A204.1 (cell line): ENCODE results near the gene RBM23.
A peak's percentile ranks its signal among the peaks of the same experiment; 100 is the strongest.
"Not testable (repeated sequence)": the region's sequence is repeated elsewhere in the genome, so short reads cannot be mapped to it uniquely, and the experiment has no call there.

Experiments used
- FAIRE-seq: peaks from 2 replicates; lab custom pipeline; 2012; peaks lifted over from hg19 to GRCh38; lab: Jason Lieb, UNC

The RBM23 gene

GRCh38 chr14:22918804-22919600, at the start of gene RBM23:
Gene RBM23, minus strand, starts transcription at chr14:22919149.
- FAIRE-seq, result peak; percentile 99

- FAIRE-seq, result no peak
Observed at GRCh38 chr14:22966783-22967269, 47.9 kb upstream of the RBM23 start.

GRCh38 chr14:22965916-22966782, 47.2 kb upstream of the RBM23 start:
- not testable (repeated sequence) for FAIRE-seq

GRCh38 chr14:22962061-22962676, 43.2 kb upstream of the RBM23 start:
- no peak for FAIRE-seq

GRCh38 chr14:22955702-22956569, 37.0 kb upstream of the RBM23 start:
- no peak for FAIRE-seq

- FAIRE-seq, result no peak
Observed at GRCh38 chr14:22952418-22952817, 33.5 kb upstream of the RBM23 start.

- not testable (repeated sequence) for FAIRE-seq
Observed at GRCh38 chr14:22951795-22952194, 32.8 kb upstream of the RBM23 start.

- FAIRE-seq, result no peak
Observed at GRCh38 chr14:22945642-22946041, 26.7 kb upstream of the RBM23 start.

- FAIRE-seq, result no peak
Observed at GRCh38 chr14:22939684-22940083, 20.7 kb upstream of the RBM23 start.

GRCh38 chr14:22935156-22935555, 16.2 kb upstream of the RBM23 start:
- FAIRE-seq, result no peak

- FAIRE-seq, result no peak
Observed at GRCh38 chr14:22932146-22932545, 13.2 kb upstream of the RBM23 start.

- FAIRE-seq, result no peak
Observed at GRCh38 chr14:22929961-22930364, 11.0 kb upstream of the RBM23 start.

GRCh38 chr14:22929104-22929960, 10.4 kb upstream of the RBM23 start, which contains the start of gene PRMT5:
Gene PRMT5, minus strand, starts transcription at chr14:22929376. Its CDS starts 15 bp downstream, at chr14:22929361.
- FAIRE-seq, result peak; percentile 98

- no peak for FAIRE-seq
Observed at GRCh38 chr14:22928237-22929103, 9.5 kb upstream of the RBM23 start.

- FAIRE-seq, result no peak
Observed at GRCh38 chr14:22926316-22926715, 7.4 kb upstream of the RBM23 start.

GRCh38 chr14:22925513-22925912, 6.6 kb upstream of the RBM23 start:
- no peak for FAIRE-seq

GRCh38 chr14:22923746-22924145, 4.8 kb upstream of the RBM23 start:
- no peak for FAIRE-seq

GRCh38 chr14:22922294-22922693, 3.3 kb upstream of the RBM23 start:
- no peak for FAIRE-seq

GRCh38 chr14:22920697-22921096, 1.7 kb upstream of the RBM23 start:
- no peak for FAIRE-seq

- FAIRE-seq, result no peak
Observed at GRCh38 chr14:22919601-22919921, 612 bp upstream of the RBM23 start.
